GM21529 (cell line): ENCODE measurements around the gene ACOX3.
A peak's percentile ranks its signal among the peaks of the same experiment; 100 is the strongest.

Experiments used
- ATAC-seq: cut with Tn5 transposase; IDR thresholded peaks from one replicate; pipeline ENCODE4 v1.9.1; 2021; ENCODE audit not compliant: unreplicated experiment

The ACOX3 gene

GRCh38 chr4:8468746-8469535 is 28.4 kb upstream of the ACOX3 start:
- peak; percentile 83 for ATAC-seq

DNA sequence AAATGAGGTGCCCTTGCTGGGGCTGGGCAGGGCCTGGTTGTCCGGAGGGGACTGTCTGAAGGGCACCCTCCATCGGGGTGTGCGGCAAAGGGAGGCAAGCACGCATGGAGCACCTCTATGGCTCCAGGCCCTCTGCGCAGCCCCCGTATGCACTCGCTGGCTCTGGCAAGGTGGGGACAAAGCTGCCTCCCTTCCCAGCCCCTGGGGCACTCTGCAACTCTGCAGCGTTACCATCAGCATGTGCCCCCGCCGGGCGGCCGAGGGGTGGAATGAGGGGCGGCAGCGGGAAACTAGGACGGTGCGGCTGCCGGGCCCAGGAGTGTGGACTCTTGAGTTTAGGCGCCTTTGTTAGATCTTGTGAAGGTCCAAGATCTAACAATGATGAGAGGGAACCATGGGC is 26.5 kb upstream of the ACOX3 start:
- no peak for ATAC-seq

DNA sequence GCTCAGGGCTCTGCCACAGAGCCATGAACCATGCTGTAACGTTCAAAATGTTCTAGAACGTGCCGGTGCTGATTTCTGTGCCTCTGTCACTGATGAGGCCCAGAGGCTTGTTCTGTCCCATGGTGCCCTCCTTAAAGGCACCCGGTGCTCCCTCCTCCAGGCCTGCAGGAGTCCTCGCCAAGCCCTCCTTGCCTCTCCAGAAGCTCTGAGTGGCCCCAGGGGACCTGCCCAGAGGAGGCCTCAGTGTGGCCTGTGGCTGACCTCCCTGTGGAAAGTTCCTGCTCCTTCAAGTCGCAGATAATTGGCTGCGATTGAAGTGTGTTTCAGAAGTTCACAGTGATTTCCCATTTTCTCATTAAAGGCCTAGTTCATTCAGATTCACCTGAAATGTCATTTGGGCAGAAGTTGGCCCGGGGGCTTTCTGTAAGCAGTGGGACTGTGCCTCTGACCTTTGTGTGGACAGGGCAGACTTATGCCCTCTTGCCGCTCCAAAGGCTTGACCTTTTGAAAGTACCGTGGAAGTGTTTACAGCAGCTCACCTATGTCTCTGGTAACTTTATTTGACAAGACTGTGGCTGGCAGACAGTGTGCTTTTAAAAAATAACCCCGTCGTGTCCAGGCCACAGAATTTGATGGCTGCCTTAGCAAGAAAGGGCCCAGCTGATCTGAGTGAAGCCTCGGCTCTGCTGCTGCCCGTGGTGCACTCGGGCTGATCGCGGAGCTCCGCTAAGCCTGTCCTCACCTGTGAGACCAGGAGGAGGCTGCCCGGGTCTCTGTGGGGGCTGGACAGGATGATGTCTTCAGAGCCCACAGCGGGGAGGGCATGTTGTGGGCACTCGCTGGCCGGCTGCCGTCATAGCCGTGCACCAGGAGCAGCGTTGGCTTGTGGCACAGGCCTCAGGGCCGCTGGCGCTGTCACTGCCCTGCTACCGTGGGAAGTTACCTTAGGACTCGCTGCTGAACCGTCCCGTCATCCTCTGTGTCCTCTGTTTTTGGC is 25.4 kb upstream of the ACOX3 start:
- ATAC-seq, result no peak

- no peak for ATAC-seq
Observed at GRCh38 chr4:8464381-8464780, 23.9 kb upstream of the ACOX3 start.

- ATAC-seq, result no peak
Observed at GRCh38 chr4:8463811-8464210, 23.3 kb upstream of the ACOX3 start.

DNA sequence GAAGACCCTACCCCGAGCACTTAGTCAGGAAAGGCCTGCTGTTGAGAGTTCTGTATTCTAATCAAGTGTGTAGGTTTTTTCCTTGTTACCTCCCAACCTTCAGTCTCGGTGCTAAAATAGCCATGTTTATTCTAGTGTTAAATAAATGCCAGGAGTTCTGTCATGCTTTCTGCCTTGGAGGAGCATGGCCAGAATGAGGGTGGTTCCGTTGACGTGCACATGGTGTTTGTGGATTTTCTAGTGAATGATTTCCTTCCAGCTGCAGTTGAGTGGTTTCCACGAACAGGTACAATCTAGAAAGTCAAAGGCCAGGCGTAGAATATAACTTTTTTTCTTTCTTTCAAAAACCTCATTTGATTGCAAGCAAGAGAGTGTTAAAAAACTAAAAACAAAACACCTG is 21.1 kb upstream of the ACOX3 start:
- no peak for ATAC-seq

DNA sequence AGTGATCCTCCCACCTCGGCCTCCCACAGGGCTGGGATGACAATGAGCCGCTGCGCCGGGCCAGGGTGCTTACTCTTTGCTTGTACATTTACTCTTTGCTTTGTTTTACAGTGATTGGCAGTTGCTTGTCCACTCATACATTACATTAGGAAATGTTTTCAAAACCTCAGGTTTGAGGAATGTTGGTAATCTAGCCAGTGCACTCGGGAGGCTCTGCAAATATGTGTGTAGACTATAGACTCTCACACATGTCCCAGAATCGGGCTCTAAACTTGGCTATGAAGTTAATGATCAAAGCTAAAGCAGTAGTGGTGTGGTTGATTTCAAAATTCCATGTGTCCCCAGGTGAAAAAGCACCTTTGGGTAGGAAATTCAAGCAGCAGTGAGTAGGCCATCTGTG is 20.6 kb upstream of the ACOX3 start:
- ATAC-seq, result no peak

DNA sequence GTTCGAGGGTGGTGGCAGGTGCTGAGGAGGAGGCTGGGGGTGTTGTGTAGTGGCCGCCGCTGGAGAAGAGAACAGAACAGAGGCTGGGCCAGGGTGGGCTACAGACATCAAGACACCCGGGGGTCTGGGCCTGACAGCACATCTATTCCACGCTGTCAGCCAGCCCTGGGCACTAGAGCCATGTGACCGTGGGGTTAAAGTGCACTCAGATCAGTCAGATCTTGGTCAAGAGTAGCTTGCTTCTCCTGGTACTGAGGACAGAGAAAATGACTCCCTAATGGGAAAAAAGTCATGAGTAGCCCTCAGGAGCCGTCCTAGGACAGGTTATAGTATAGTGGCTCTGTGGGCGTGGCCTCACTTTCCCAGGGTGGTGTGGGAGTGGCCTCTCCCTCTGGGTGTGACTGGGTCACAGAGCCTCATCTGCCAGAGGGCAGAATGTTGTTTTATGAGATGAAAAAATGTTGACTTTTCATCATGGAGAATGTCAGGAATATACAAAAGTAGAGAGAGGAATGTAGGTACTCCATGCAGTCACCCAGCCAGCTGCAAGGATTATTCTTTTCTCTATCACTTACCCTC is 19.4 kb upstream of the ACOX3 start:
- no peak for ATAC-seq

- no peak for ATAC-seq
Observed at GRCh38 chr4:8457646-8458252, 17.2 kb upstream of the ACOX3 start.

DNA sequence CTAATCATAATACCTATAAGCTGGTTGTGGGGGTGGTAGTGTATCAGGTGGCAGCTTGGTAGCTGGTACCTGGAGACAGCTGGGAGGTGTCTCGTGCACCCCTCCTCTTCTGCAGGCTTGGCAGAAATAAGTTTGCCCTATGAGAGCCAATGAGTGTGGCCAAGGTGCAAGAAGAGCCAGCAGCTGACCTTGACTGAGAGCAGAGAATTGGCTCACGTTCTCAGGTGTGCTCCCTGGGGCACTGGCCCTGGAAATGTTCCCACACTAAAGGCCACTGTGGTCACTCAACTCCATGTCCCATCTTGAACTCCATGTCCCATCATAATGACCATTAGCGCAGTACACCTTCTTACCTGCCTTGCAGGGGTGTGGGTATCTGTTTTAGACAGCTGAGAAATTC is 13.4 kb upstream of the ACOX3 start:
- ATAC-seq, result no peak

DNA sequence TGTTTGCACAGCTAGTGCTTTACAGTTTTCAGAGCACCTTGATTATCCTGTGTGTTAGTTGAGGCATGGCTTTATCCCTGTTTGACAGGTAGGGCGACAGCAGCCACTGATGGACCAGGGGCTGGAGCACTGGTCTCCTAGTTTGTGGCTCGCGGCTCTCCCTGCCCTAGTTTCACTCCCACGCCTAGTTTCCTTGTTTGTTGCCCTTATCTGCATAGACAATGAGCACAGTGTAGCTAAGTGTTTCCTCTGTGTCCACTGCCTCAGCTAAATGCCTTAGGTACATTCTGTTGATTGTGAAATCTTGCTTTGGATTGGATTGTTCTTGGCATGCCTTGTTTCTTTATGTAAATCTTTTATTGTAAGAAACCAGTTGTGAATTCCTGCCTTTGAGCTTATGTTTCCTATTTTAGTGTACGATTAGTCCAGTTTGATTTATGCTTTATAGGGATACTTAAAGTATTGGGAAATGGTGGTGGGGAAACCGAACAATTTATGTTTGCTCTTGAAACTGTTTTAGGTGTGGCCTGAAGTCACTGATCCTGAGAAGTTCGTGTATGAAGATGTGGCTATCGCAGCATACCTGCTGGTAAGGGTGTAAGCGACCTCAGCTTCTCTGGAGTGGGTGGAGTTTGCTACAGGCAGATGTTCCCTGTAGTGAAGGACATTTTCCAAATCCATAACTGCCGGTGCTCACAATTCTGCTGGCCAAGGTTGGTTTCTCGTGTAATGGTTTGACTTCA is 11.1 kb upstream of the ACOX3 start:
- ATAC-seq, result no peak

- ATAC-seq, result no peak
Observed at GRCh38 chr4:8446122-8446521, 5.6 kb upstream of the ACOX3 start.

- no peak for ATAC-seq
Observed at GRCh38 chr4:8443801-8444200, 3.3 kb upstream of the ACOX3 start.

GRCh38 chr4:8442596-8443358 is 2.3 kb upstream of the ACOX3 start:
- ATAC-seq, result no peak

GRCh38 chr4:8441499-8442091 is 1.1 kb upstream of the ACOX3 start:
- no peak for ATAC-seq

GRCh38 chr4:8439914-8440491 is 520 bp downstream of the ACOX3 start:
- peak; percentile 13 for ATAC-seq

GRCh38 chr4:8439168-8439567 is 1.4 kb downstream of the ACOX3 start:
- ATAC-seq, result no peak

- ATAC-seq, result no peak
Observed at GRCh38 chr4:8438743-8439142, 1.8 kb downstream of the ACOX3 start.

- no peak for ATAC-seq
Observed at GRCh38 chr4:8437281-8437680, 3.2 kb downstream of the ACOX3 start.
